ENCODE results near the gene H3-3A.

DNA sequence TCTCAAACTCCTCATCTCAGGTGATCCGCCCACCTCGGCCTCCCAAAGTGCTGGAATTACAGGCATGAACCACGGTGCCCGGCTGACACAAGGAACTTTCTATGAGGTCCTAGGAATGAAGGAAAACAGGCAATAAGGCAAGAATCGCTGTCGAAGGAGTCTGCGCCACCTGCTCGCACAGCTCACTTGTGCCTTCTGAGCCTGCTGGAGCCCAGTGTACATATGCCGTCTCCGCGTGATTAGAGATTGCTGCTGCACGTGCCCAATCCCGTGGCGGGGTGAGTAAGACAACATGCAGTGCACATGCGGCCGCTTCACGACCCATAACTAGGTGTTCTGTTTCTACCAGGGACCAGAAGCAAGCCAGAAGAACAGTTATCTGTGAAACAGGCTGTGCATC, 24.3 kb downstream of the H3-3A start:
- TF ChIP-seq, protein P1, sequence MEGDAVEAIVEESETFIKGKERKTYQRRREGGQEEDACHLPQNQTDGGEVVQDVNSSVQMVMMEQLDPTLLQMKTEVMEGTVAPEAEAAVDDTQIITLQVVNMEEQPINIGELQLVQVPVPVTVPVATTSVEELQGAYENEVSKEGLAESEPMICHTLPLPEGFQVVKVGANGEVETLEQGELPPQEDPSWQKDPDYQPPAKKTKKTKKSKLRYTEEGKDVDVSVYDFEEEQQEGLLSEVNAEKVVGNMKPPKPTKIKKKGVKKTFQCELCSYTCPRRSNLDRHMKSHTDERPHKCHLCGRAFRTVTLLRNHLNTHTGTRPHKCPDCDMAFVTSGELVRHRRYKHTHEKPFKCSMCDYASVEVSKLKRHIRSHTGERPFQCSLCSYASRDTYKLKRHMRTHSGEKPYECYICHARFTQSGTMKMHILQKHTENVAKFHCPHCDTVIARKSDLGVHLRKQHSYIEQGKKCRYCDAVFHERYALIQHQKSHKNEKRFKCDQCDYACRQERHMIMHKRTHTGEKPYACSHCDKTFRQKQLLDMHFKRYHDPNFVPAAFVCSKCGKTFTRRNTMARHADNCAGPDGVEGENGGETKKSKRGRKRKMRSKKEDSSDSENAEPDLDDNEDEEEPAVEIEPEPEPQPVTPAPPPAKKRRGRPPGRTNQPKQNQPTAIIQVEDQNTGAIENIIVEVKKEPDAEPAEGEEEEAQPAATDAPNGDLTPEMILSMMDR (conservative IDR thresholded peaks at IDR 0.05 in 1 of 2, IDR thresholded peaks at IDR 0.05 in 1 of 2; ENCODE audit: low read depth in 1 of 2, low read length in 2 of 2), result no peak
- no peak for TF ChIP-seq EZH2 (IDR thresholded peaks at IDR 0.05; ENCODE audit: low read length, missing control alignments)
